Mesothelial cell of epicardium (in vitro differentiated cells): ENCODE measurements around the gene CFAP161. TPM values are rescaled to one million over a fixed set of nuclear protein-coding genes. Genes with fewer than 3 reads are reported as not detected.

Source experiments
- DNase-seq, 2 experiments: peaks; one replicate each; pipeline ENCODE4 v3.0.0; 2021; ENCODE audit warnings: low spot score in 2 of 2; ENCODE audit not compliant: unreplicated experiment in 2 of 2
- H3K27ac Mint-ChIP-seq: 2 replicates; pipeline ENCODE4 v1.8.0; 2021; ENCODE audit warnings: mixed read lengths
- H3K27me3 Mint-ChIP-seq: 2 replicates; pipeline ENCODE4 v1.8.0; 2021; ENCODE audit warnings: low read depth, mixed read lengths
- H3K36me3 Mint-ChIP-seq: 2 replicates; pipeline ENCODE4 v1.8.0; 2021; ENCODE audit warnings: mixed read lengths
- H3K4me1 Mint-ChIP-seq: 2 replicates; pipeline ENCODE4 v1.8.0; 2021; ENCODE audit warnings: mixed read lengths
- H3K4me3 Mint-ChIP-seq: 2 replicates; pipeline ENCODE4 v1.8.0; 2021; ENCODE audit warnings: mild to moderate bottlenecking, moderate library complexity, mixed read lengths
- H3K9me3 Mint-ChIP-seq: 2 replicates; pipeline ENCODE4 v1.8.0; 2021; ENCODE audit warnings: mixed read lengths
- CTCF ChIP-seq: fragments of 200-600 bp; sonication (generic); IDR thresholded peaks from one replicate; pipeline ENCODE4 v1.5.0; 2021; ENCODE audit warnings: antibody characterized with exemption; ENCODE audit not compliant: unreplicated experiment
- total RNA-seq: library from RNA; stranded (reverse); gene quantifications from 3 replicates; pipeline ENCODE4 v1.2.1, GENCODE V29; 2021

CFAP161 gene
- total RNA-seq, 1 donor from 2014 or later: not detected

- Mint-ChIP-seq H3K4me1 (peaks cover 26% of the 10 kb centered on the region), H3K27me3 (peaks cover 25% of the 10 kb centered on the region), H3K36me3 (no peaks in the 10 kb centered on the region), H3K27ac (no peak overlapping the region), H3K9me3 (no peaks in the 10 kb centered on the region), H3K4me3 (no peak overlapping the region)
- TF ChIP-seq CTCF: no peak
- DNase-seq: no peak
Observed at GRCh38 chr15:81165535-81165934, 31.5 kb downstream of the CFAP161 start.

- H3K4me3 Mint-ChIP-seq: no peak overlapping the region
- no peaks in the 10 kb centered on the region for H3K36me3 Mint-ChIP-seq
Observed at GRCh38 chr15:81166636-81167305, 32.7 kb downstream of the CFAP161 start.

GRCh38 chr15:81168131-81168526 lies 34.1 kb downstream of the CFAP161 start:
- no peak for TF ChIP-seq CTCF
- Mint-ChIP-seq H3K27ac (no peak overlapping the region), H3K27me3 (peaks cover 17% of the 10 kb centered on the region), H3K4me1 (peaks cover 14% of the 10 kb centered on the region), H3K9me3 (no peaks in the 10 kb centered on the region), H3K4me3 (no peak overlapping the region), H3K36me3 (no peaks in the 10 kb centered on the region)
- DNase-seq: no peak

More at GRCh38 chr15:81166636-81167305, 32.7 kb downstream of the CFAP161 start:
- Mint-ChIP-seq H3K4me1 (peaks cover 15% of the 10 kb centered on the region), H3K27me3 (peaks cover 21% of the 10 kb centered on the region), H3K27ac (no peak overlapping the region), H3K9me3 (no peaks in the 10 kb centered on the region)
- no peak for DNase-seq
- no peak for TF ChIP-seq CTCF

- TF ChIP-seq CTCF: no peak
- H3K4me3 Mint-ChIP-seq: no peak overlapping the region
- H3K27me3 Mint-ChIP-seq: peaks cover 17% of the 10 kb centered on the region
- no peak for DNase-seq
- peaks cover 14% of the 10 kb centered on the region for H3K4me1 Mint-ChIP-seq
- H3K36me3 Mint-ChIP-seq: no peaks in the 10 kb centered on the region
- no peaks in the 10 kb centered on the region for H3K9me3 Mint-ChIP-seq
- H3K27ac Mint-ChIP-seq: no peak overlapping the region
Observed at GRCh38 chr15:81168644-81169043, 34.6 kb downstream of the CFAP161 start.

- H3K4me1 Mint-ChIP-seq: peaks cover 5% of the 10 kb centered on the region
- H3K36me3 Mint-ChIP-seq: no peaks in the 10 kb centered on the region
- no peaks in the 10 kb centered on the region for H3K9me3 Mint-ChIP-seq
- H3K27ac Mint-ChIP-seq: no peak overlapping the region
- no peak for DNase-seq
- H3K27me3 Mint-ChIP-seq: peaks cover 17% of the 10 kb centered on the region
- TF ChIP-seq CTCF: no peak
- H3K4me3 Mint-ChIP-seq: no peak overlapping the region
Observed at GRCh38 chr15:81170511-81170910, 36.4 kb downstream of the CFAP161 start.
